ENCODE data around the gene TBCC. TPM values are rescaled to one million over a fixed set of nuclear protein-coding genes. Genes with fewer than 3 reads are reported as not detected.

The TBCC gene, protein sequence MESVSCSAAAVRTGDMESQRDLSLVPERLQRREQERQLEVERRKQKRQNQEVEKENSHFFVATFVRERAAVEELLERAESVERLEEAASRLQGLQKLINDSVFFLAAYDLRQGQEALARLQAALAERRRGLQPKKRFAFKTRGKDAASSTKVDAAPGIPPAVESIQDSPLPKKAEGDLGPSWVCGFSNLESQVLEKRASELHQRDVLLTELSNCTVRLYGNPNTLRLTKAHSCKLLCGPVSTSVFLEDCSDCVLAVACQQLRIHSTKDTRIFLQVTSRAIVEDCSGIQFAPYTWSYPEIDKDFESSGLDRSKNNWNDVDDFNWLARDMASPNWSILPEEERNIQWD
- 17.2 and 18.1 TPM in 2 replicates for total RNA-seq (2013; cell fraction: nucleolus; rRNA removed)
- total RNA-seq (2014; rRNA removed) (35.4 and 39.0 TPM in 2 replicates), total RNA-seq (2014; rRNA removed; fragmentation: Illumina TruSeq; extraction: Trizol) (18.5 and 19.3 TPM in 2 replicates), total RNA-seq (2021) (18.5 and 21.3 TPM in 2 replicates), polyA plus RNA-seq (2011; rRNA removed) (10.1 and 16.7 TPM in 2 replicates), polyA plus RNA-seq (2014; fragmentation: Illumina TruSeq; extraction: Trizol) (9.1 and 14.2 TPM in 2 replicates), polyA plus RNA-seq (2014; fragmentation: Nextera tagmentation; extraction: Ambion mirVana) (1 to 10 TPM; 2.5 to 6.3 TPM), polyA plus RNA-seq (2014; rRNA removed) (22.7 and 26.0 TPM in 2 replicates), polyA plus RNA-seq (2016; fragmentation: Nextera tagmentation; extraction: Ambion mirVana) (10 to 100 TPM; 40.1 to 41.9 TPM), polyA minus RNA-seq (2011; rRNA and poly(A)+ RNA removed) (7.2 and 7.9 TPM in 2 replicates), Bru-seq, nascent RNA (percentile 92 among the genes with signal in this experiment), BruChase-seq, experiment 1, labeled RNA remaining after a 6-hour chase (percentile 77 among the genes with signal in this experiment), BruChase-seq, experiment 2, labeled RNA remaining after a 2-hour chase (percentile 93 among the genes with signal in this experiment)
- 10.6 TPM for polyA plus RNA-seq (2011; ENCODE audit: low read depth)
- polyA plus RNA-seq (2011; cell fraction: cytosol; rRNA removed) = 19.5 and 20.4 TPM in 2 replicates
- 23.6 and 26.5 TPM in 2 replicates for polyA plus RNA-seq (2011; cell fraction: nucleus; rRNA removed)
- polyA plus RNA-seq (2012) = 15.5 and 19.3 TPM in 2 replicates
- polyA minus RNA-seq (2011; cell fraction: cytosol; rRNA and poly(A)+ RNA removed) = 4.7 and 6.0 TPM in 2 replicates
- polyA minus RNA-seq (2011; cell fraction: nucleus; rRNA and poly(A)+ RNA removed) = 11.1 and 13.3 TPM in 2 replicates
- long read RNA-seq, experiment 1, transcript TBCC-201 (1 exons, 1,616 nt) = major isoform, 58 of 58 reads
- long read RNA-seq, experiment 1, partial matches to known transcripts = 0 of 58 reads
- long read RNA-seq, experiment 1, other reads (novel, unspliced or antisense) = 0 of 58 reads
- long read RNA-seq, experiment 2, transcript TBCC-201 (1 exons, 1,616 nt) = major isoform, 133 of 133 reads
- long read RNA-seq, experiment 2, partial matches to known transcripts = 0 of 133 reads
- long read RNA-seq, experiment 2, other reads (novel, unspliced or antisense) = 0 of 133 reads

DNA sequence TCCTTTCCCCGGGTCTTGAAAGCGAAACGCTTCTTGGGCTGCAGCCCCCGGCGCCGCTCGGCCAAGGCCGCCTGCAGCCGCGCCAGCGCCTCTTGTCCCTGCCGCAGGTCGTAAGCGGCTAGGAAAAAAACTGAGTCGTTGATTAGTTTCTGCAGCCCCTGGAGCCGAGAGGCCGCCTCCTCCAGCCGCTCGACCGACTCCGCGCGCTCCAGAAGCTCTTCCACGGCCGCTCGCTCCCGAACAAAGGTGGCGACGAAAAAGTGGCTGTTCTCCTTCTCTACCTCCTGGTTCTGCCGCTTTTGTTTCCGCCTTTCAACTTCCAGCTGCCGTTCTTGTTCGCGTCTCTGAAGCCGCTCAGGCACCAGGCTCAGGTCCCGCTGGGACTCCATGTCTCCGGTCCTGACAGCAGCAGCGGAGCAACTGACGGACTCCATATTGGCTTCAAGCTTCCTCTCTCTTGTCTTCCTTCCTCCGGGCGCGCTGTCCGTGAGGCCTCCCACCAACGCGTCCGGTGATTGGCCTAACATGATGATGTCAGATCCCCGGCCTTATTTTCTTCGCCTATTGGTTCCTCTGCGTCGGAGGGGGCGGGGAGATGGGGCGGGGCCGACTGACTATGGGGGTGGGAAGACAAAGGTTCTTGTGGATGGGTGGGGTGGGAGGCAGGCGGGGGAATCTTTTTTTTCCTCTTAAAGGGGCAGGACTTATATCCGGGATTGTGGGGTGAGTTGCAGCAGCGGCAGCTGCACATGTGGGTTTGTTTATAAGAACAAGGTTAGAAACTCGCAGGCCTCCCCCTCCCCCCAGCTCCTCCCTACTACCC is at the start of gene TBCC:
Gene TBCC, minus strand, starts transcription at position 464 of the 823 bp plus-strand sequence. Its CDS starts 30 bp downstream, at position 434.
- peak; percentile 97 for FAIRE-seq
- no peaks in the 10 kb centered on the region for H3K27me3 ChIP-seq (replicated peaks in 1 of 2; ENCODE audit: control insufficient read depth in 2 of 2, insufficient read depth in 2 of 2, low read length in 1 of 2)
- intact Hi-C loops (cut with micrococcal nuclease; ENCODE audit: unreplicated experiment) (loop anchor here (1.0 to 2.0 kb wide), 4 partner anchors 25 to 145 kb away; partner anchors contain the start of gene RPL7L1), in situ Hi-C loops (cut with MboI) (no loop called here)
- DNase-seq (ENCODE audit: low read depth, low spot score) = peak; percentile 93
- peaks cover 46% of the 10 kb centered on the region for H3K79me2 ChIP-seq (ENCODE audit: control insufficient read depth, insufficient read depth, low read length)
- peaks cover 10% of the 10 kb centered on the region for H3K4me1 ChIP-seq (ENCODE audit: control insufficient read depth, insufficient read depth, low read length)
- H3K4me3 ChIP-seq = peak within 1 kb of the TSS; percentile 100
- ChIA-PET POLR2A (interaction anchor here (0.6 to 8.4 kb wide), 17 partner anchors 10 to 851 kb away, joined by 3 to 140 read pairs (median 4); partner anchors contain the start of genes BICRAL, KLC4, MRPL2 and USP49), SMC1A (ENCODE audit: uncharacterized antibody, unreplicated experiment) (interaction anchor here (0.7 to 6.6 kb wide), 13 partner anchors 10 to 149 kb away, joined by 3 to 92 read pairs (median 3); no protein-coding TSS in a partner anchor), CTCF (interaction anchor here (0.9 to 2.8 kb wide), 7 partner anchors 20 to 147 kb away, joined by 3 to 15 read pairs (median 3); no protein-coding TSS in a partner anchor), RAD21 (ENCODE audit: unreplicated experiment) (interaction anchor here (0.5 to 7.0 kb wide), 14 partner anchors 18 to 483 kb away, joined by 3 to 227 read pairs (median 4); partner anchors contain the start of genes BICRAL and RPL7L1)
- peak within 1 kb of the TSS; percentile 100 for H3K9ac ChIP-seq (ENCODE audit: control insufficient read depth, insufficient read depth, low read length)
- H4K20me1 ChIP-seq (ENCODE audit: control insufficient read depth, insufficient read depth) = no peaks in the 10 kb centered on the region
- H3K27ac ChIP-seq (ENCODE audit: control insufficient read depth, insufficient read depth) = peak within 1 kb of the TSS; percentile 98
- H2AFZ ChIP-seq (ENCODE audit: control insufficient read depth, low read depth, low read length) = peak within 1 kb of the TSS; percentile 86
- peak within 1 kb of the TSS; percentile 94 for H3K4me2 ChIP-seq (ENCODE audit: control insufficient read depth, insufficient read depth)
- BruUV-seq (replicated peaks) = TSS peak; percentile 94
- no peaks in the 10 kb centered on the region for H3K36me3 ChIP-seq (ENCODE audit: control insufficient read depth in 2 of 2, insufficient read depth in 2 of 2, low read length in 1 of 2)
- H3K9me3 ChIP-seq (replicated peaks; ENCODE audit: control insufficient read depth, insufficient read depth, low read length) = no peaks in the 10 kb centered on the region
- WGBS (ENCODE audit: insufficient coverage, insufficient replicate concordance, low lambda C conversion rate, missing lambda C conversion rate) = 1% methylated on average over 53 of the region's 57 CpGs
- peak; percentile 84 for ATAC-seq
- TF ChIP-seq, protein P1, sequence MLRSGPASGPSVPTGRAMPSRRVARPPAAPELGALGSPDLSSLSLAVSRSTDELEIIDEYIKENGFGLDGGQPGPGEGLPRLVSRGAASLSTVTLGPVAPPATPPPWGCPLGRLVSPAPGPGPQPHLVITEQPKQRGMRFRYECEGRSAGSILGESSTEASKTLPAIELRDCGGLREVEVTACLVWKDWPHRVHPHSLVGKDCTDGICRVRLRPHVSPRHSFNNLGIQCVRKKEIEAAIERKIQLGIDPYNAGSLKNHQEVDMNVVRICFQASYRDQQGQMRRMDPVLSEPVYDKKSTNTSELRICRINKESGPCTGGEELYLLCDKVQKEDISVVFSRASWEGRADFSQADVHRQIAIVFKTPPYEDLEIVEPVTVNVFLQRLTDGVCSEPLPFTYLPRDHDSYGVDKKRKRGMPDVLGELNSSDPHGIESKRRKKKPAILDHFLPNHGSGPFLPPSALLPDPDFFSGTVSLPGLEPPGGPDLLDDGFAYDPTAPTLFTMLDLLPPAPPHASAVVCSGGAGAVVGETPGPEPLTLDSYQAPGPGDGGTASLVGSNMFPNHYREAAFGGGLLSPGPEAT (IDR thresholded peaks at IDR 0.05; ENCODE audit: low read depth) = peak; percentile 95
- TF ChIP-seq TCF7 (IDR thresholded peaks at IDR 0.05; ENCODE audit: borderline replicate concordance) = no peak
- TF ChIP-seq DPF2 (IDR thresholded peaks at IDR 0.05) = peak; percentile 35
- TF ChIP-seq NFXL1 (IDR thresholded peaks at IDR 0.05; ENCODE audit: borderline replicate concordance) = no peak
- no peak for TF ChIP-seq NR2F1 (conservative IDR thresholded peaks at IDR 0.05)
- no peak for TF ChIP-seq MTA2 (IDR thresholded peaks at IDR 0.05; ENCODE audit: low read depth)
- no peak; the same call in 1 of the 2 replicates for TF ChIP-seq TCF12 (IDR thresholded peaks at IDR 0.05; ENCODE audit: low read depth, low read length)
- TF ChIP-seq POLR2AphosphoS2 (IDR thresholded peaks at IDR 0.05; ENCODE audit: low read depth, low read length) = peak; percentile 94
- TF ChIP-seq ZNF622 (IDR thresholded peaks at IDR 0.05) = no peak
- TF ChIP-seq IKZF2 (IDR thresholded peaks at IDR 0.05) = no peak
- TF ChIP-seq SMAD5 (IDR thresholded peaks at IDR 0.05; ENCODE audit: low read depth) = peak; percentile 96
- TF ChIP-seq NRF1 (conservative IDR thresholded peaks at IDR 0.05; ENCODE audit: low read depth, low read length) = no peak
- TF ChIP-seq KLF5 (IDR thresholded peaks at IDR 0.05; ENCODE audit: partially characterized antibody) = no peak
- TF ChIP-seq, protein P2, sequence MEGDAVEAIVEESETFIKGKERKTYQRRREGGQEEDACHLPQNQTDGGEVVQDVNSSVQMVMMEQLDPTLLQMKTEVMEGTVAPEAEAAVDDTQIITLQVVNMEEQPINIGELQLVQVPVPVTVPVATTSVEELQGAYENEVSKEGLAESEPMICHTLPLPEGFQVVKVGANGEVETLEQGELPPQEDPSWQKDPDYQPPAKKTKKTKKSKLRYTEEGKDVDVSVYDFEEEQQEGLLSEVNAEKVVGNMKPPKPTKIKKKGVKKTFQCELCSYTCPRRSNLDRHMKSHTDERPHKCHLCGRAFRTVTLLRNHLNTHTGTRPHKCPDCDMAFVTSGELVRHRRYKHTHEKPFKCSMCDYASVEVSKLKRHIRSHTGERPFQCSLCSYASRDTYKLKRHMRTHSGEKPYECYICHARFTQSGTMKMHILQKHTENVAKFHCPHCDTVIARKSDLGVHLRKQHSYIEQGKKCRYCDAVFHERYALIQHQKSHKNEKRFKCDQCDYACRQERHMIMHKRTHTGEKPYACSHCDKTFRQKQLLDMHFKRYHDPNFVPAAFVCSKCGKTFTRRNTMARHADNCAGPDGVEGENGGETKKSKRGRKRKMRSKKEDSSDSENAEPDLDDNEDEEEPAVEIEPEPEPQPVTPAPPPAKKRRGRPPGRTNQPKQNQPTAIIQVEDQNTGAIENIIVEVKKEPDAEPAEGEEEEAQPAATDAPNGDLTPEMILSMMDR (IDR thresholded peaks at IDR 0.05 in 2 of 3, conservative IDR thresholded peaks at IDR 0.05 in 1 of 3; ENCODE audit: control insufficient read depth in 2 of 3, extremely low read depth in 1 of 3, insufficient read depth in 1 of 3, low read depth in 3 of 3, low read length in 3 of 3) = no peak
